ENCODE data around the gene THSD7A.

The THSD7A gene

DNA sequence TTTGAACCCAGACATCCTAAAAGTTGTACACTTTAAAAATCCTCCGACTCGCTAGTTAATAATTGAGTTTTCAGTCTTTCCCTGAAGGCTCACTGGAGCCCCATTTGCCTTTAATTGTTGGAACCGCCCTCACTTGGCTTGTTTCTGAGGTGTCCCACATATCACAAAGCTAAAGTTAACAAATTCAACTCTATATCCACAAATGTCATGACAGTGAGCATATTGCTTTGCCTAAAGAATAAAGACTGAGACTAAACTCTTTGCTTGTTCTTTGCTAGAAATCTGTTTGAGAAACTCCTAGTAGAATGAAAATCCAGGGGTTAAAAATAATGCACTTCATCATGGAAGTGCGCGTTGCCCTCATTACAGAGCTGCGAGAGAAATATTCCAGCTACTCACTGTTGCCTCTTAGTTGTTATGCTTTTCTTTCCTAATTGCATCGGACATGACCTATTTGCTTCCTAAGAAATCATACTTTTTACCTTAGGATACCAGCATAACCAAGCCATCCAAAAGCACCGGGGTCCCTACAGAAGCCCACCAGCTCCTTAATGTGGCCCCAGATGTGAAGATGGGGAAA is 752 bp downstream of the THSD7A start:
- Mint-ChIP-seq H3K4me1 (ENCODE audit: low read depth) (peaks cover 13% of the 10 kb centered on the region), H3K9me3 (ENCODE audit: low read depth) (no peaks in the 10 kb centered on the region), H3K4me3 (peak overlapping the region; percentile 42), H3K36me3 (no peaks in the 10 kb centered on the region), H3K27me3 (peaks cover 18% of the 10 kb centered on the region), H3K27ac (no peak overlapping the region)

DNA sequence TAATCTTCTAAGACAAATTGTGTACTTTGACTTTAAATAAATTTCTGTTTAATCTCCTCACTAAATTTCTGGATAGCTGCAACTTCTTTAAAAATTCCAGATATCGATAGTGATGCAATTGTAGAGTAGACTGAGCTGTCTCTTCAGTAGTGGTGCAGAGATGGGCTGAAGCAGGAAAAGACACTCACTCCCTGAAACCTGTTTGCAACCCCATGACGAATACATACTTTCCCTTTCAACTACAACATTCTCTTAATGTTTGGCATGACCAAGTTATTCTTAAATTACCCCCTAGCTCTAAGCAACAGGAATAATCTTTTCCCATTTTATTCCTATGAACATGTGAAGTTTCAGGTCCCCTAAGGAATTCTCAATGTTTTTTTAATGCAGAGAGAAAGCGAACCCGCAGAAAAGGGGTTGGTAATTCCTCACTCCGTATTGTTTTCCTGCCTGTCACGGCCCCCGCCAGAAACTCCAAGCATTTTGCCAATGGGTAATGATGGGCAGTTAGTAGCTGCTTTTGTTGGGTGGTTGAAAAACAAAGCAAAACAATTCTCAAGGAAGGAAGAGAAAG is 1.3 kb downstream of the THSD7A start:
- Mint-ChIP-seq H3K36me3 (no peaks in the 10 kb centered on the region), H3K4me3 (peak overlapping the region; percentile 8), H3K27ac (no peak overlapping the region), H3K4me1 (ENCODE audit: low read depth) (peaks cover 13% of the 10 kb centered on the region), H3K27me3 (peaks cover 18% of the 10 kb centered on the region), H3K9me3 (ENCODE audit: low read depth) (no peaks in the 10 kb centered on the region)

DNA sequence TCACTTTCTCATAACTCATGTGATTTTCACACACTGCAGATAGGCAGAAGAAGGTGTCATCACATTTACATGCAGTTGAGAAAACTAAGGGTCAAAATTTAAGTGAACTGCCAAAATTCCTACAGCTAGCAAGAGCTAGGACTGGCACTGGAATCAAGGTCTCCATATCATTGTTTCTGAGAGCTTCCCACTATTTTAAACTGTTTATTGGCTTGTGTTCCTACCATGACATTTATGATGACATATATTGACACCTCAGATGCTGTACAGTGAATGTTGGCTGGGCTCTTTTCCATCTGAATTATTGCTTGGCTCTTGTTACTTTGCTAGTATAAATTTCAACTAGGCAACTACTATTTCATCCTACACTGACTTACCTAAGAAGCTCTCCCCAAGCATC is 2.0 kb downstream of the THSD7A start:
- Mint-ChIP-seq H3K4me1 (ENCODE audit: low read depth) (peaks cover 13% of the 10 kb centered on the region), H3K36me3 (no peaks in the 10 kb centered on the region), H3K9me3 (ENCODE audit: low read depth) (no peaks in the 10 kb centered on the region), H3K4me3 (no peak overlapping the region), H3K27ac (no peak overlapping the region), H3K27me3 (peaks cover 18% of the 10 kb centered on the region)

DNA sequence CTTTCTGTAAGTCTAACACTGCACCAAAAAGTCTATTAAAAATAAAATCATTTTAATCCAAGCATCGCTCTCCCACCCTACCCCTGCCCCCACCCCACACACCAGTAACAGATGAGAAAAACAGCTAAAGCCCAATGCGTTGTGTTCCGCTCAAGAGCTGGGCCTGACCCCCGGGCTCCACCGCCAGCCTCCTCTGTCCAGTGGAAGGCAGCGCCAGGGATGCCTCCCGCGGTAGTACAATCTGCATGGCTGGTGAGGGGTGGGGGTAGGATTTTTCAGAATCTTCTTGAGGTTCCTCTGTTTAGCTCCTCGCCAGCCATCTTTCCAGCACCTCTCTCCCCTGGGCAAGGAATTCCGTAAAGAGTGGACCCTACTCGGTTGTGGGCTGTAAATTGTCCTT is 12.1 kb downstream of the THSD7A start:
- no peak overlapping the region for H3K4me3 Mint-ChIP-seq
- H3K27ac Mint-ChIP-seq, result no peak overlapping the region
- H3K27me3 Mint-ChIP-seq, result no peaks in the 10 kb centered on the region
- no peaks in the 10 kb centered on the region for H3K36me3 Mint-ChIP-seq
- no peaks in the 10 kb centered on the region for H3K4me1 Mint-ChIP-seq (ENCODE audit: low read depth)
- no peaks in the 10 kb centered on the region for H3K9me3 Mint-ChIP-seq (ENCODE audit: low read depth)

DNA sequence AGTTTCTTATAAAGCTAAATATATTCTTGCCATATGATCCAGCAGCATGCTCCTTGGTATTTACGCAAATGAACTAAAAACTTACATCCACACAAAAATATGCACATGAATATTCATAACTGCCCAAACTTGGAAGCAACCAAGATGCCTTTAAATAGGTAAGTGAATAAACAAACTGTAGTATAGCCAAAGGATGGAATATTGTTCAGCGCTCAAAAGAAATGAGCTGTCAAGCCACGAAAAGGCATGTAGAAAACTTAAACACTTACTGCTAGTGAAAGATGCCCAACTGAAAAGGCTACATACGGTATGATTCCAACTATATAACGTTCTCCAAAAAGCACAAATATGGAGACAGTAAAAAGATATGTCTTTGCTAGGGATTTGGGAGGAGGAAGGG is 12.7 kb downstream of the THSD7A start:
- Mint-ChIP-seq H3K36me3 (no peaks in the 10 kb centered on the region), H3K27me3 (no peaks in the 10 kb centered on the region), H3K4me1 (ENCODE audit: low read depth) (no peaks in the 10 kb centered on the region), H3K27ac (no peak overlapping the region), H3K9me3 (ENCODE audit: low read depth) (no peaks in the 10 kb centered on the region), H3K4me3 (no peak overlapping the region)

DNA sequence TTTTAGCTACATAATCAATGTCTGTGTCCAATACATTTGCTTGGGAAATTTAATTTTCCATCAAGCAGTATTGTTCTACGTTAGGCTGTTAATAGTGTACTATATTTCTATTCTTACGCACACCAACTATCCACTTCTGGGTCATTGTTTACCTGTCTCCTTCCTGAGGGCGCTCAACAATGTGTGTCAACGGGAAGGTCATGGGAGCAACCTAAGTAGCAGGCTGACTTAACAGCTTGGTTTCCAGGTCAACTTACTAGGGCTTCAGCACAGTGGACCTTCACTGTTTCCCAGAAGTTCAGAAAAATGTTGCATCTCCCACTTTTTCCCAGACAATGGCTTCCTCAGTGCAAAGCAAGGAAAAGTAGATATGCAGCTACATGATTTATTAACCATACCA is 13.7 kb downstream of the THSD7A start:
- no peak overlapping the region for H3K27ac Mint-ChIP-seq
- H3K27me3 Mint-ChIP-seq, result no peaks in the 10 kb centered on the region
- H3K9me3 Mint-ChIP-seq (ENCODE audit: low read depth), result no peaks in the 10 kb centered on the region

DNA sequence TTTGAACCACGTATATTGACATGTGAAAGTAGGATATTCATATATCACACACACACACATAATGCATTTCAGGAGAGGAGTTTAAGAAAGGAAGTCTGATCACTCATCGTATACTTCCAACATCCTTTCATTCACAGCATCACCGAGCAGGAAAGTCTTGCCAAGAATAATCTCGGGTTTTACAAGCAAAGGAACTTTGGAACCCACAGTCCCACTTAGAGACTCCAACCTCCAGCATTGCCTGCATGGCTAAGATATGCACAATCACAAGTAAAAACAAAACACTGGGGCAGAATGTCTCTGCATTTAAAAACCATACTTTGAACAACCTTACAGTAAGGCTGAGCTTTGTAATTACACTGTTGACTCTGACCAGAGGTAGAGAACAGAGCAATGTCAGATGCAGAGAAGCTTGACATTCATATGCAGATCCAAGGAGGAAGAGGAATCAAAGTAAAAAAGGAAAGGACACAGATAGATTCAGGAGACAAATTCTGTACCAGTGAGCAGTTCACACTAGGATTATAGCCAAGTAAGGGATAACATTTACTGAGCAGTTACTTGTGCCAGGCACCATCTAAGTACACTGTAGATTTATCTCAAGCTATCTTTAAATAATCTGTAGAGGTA is 14.8 kb downstream of the THSD7A start:
- Mint-ChIP-seq H3K4me3 (no peak overlapping the region), H3K9me3 (ENCODE audit: low read depth) (no peaks in the 10 kb centered on the region), H3K27ac (no peak overlapping the region), H3K4me1 (ENCODE audit: low read depth) (no peaks in the 10 kb centered on the region), H3K36me3 (no peaks in the 10 kb centered on the region), H3K27me3 (no peaks in the 10 kb centered on the region)

More for the DNA sequence above, 13.7 kb downstream of the THSD7A start:
- no peaks in the 10 kb centered on the region for H3K4me1 Mint-ChIP-seq (ENCODE audit: low read depth)
- H3K36me3 Mint-ChIP-seq, result no peaks in the 10 kb centered on the region
- no peak overlapping the region for H3K4me3 Mint-ChIP-seq

DNA sequence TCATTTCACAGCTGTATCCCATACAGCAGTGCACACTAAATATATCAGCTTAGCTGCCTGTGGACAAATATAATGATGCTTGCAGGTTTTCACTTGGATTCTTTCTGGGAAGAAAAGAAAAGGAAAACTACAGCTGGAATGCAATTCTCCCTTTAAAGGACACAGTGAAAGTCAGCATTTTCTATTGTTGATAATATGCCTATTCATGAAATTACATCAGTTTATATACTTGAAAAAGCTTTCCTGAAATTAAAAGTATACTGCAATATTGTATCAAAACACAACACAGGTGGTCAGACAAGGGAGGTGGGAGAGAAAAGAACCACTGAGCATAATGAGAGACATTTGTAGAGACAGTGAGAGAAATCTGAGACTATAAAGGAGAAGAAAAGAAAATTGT is 20.3 kb downstream of the THSD7A start:
- H3K4me1 Mint-ChIP-seq (ENCODE audit: low read depth), result no peaks in the 10 kb centered on the region
- H3K9me3 Mint-ChIP-seq (ENCODE audit: low read depth), result no peaks in the 10 kb centered on the region
- H3K27ac Mint-ChIP-seq, result no peak overlapping the region
- H3K36me3 Mint-ChIP-seq, result no peaks in the 10 kb centered on the region
- H3K4me3 Mint-ChIP-seq, result no peak overlapping the region
- no peaks in the 10 kb centered on the region for H3K27me3 Mint-ChIP-seq

DNA sequence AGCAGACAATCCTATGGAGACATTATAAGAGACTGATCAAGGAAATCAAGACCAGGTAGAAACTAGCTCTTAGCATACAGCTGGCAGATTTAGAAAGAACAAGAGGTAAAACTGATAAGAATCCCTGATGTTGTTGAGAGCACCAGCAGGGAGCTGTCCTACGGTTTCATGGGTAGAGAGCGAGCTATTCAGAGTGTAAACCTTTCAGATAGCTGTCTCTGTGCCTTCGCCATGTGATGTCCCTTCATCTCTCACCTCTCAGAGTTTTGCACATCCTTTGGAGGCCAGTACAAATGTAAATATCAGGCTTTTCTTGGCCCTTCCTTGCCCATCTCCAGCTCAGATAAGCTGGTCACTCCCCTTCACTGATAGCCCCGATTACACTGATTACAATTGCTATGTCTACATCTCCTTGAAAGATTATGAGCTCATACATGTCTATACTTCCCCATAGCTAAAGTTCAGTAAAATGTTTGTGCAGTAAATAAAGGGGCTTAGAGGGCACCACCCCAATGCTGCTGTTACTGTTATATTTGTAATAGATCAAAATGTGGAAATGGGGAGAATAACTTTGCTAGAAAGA is 21.9 kb downstream of the THSD7A start:
- Mint-ChIP-seq H3K27me3 (no peaks in the 10 kb centered on the region), H3K36me3 (no peaks in the 10 kb centered on the region), H3K27ac (no peak overlapping the region), H3K9me3 (ENCODE audit: low read depth) (no peaks in the 10 kb centered on the region), H3K4me1 (ENCODE audit: low read depth) (no peaks in the 10 kb centered on the region), H3K4me3 (no peak overlapping the region)

DNA sequence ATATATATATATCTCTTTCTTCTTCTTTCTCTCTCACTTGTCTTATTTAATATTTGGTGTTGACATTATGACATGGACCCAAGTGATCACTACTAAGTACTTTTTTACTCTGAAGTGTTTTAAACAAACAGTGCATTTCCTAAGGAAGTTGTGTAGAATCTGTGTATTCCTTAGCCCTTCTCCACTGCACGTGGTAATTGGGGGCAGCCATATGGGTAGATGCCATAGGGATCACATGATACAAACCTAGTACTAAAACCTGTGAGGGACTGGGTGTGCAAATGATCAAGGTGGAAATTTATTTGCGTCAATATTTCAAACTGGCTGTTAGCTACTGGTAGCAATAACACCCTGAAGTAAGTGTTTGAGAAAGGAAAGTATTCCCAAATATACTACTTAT is 25.0 kb downstream of the THSD7A start:
- no peaks in the 10 kb centered on the region for H3K4me1 Mint-ChIP-seq (ENCODE audit: low read depth)
- no peak overlapping the region for H3K4me3 Mint-ChIP-seq
- no peak overlapping the region for H3K27ac Mint-ChIP-seq

DNA sequence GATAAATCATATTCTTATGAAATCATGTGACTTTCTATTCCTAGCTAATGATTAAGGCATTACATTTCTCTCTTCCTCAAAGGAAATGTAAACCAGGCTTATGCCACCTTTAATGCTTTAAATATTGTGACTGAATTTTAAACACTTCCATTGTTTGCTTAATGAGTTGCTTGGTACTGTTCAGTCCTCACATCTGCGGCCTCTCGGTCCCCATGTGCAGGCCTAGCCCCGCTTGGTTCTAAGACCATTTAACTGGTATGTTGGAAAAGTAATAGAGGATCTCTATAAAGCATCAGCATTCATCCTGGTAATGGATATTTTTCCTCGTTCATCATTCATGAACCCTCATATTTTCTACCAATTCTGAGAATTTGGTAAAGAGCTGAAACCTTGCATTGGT is 27.4 kb downstream of the THSD7A start:
- Mint-ChIP-seq H3K4me3 (no peak overlapping the region), H3K9me3 (ENCODE audit: low read depth) (no peaks in the 10 kb centered on the region), H3K27ac (no peak overlapping the region), H3K4me1 (ENCODE audit: low read depth) (no peaks in the 10 kb centered on the region), H3K27me3 (no peaks in the 10 kb centered on the region), H3K36me3 (no peaks in the 10 kb centered on the region)

More for the DNA sequence above, 25.0 kb downstream of the THSD7A start:
- Mint-ChIP-seq H3K27me3 (no peaks in the 10 kb centered on the region), H3K9me3 (ENCODE audit: low read depth) (no peaks in the 10 kb centered on the region), H3K36me3 (no peaks in the 10 kb centered on the region)

DNA sequence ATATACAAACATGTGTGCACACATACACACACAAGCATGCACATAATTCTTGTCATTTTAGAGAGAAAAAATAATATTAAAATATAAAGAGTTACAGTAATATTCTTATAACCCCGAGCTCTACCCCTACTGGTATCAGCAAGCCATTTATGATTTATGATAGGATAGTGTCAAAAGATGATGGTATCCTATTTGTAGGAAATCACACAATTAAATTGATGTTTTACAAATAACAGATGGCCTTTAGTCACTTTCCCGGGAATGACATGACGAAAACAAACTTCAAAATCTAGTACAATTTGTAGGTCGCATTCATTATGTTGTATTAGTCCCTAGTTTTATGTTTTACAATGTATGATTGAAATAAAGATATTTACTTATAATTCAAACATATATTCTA is 36.8 kb downstream of the THSD7A start:
- no peak overlapping the region for H3K4me3 Mint-ChIP-seq
- H3K9me3 Mint-ChIP-seq (ENCODE audit: low read depth), result no peaks in the 10 kb centered on the region
- H3K36me3 Mint-ChIP-seq, result no peaks in the 10 kb centered on the region
- no peaks in the 10 kb centered on the region for H3K27me3 Mint-ChIP-seq
- H3K4me1 Mint-ChIP-seq (ENCODE audit: low read depth), result no peaks in the 10 kb centered on the region
- no peak overlapping the region for H3K27ac Mint-ChIP-seq

DNA sequence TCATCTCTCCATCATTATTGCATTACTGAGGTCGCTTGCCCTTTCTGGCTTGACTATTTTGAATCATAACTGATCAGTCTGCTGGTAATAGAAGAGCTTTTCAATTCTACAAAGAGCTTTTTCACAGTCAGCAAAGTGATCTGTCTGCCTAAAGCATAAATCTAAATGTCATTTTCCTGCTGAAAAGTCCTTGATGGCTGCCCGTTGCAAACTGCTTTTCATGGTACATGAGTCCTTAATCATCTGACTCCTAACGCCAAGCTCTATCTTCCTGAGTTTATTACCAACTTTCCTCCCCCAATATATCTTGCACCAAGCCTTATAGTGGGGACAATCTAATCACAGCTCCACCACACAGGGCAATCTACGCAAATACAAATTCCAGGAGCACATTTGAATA is 39.8 kb downstream of the THSD7A start:
- Mint-ChIP-seq H3K4me3 (no peak overlapping the region), H3K9me3 (ENCODE audit: low read depth) (no peaks in the 10 kb centered on the region), H3K27me3 (no peaks in the 10 kb centered on the region), H3K36me3 (no peaks in the 10 kb centered on the region), H3K4me1 (ENCODE audit: low read depth) (no peaks in the 10 kb centered on the region), H3K27ac (no peak overlapping the region)

DNA sequence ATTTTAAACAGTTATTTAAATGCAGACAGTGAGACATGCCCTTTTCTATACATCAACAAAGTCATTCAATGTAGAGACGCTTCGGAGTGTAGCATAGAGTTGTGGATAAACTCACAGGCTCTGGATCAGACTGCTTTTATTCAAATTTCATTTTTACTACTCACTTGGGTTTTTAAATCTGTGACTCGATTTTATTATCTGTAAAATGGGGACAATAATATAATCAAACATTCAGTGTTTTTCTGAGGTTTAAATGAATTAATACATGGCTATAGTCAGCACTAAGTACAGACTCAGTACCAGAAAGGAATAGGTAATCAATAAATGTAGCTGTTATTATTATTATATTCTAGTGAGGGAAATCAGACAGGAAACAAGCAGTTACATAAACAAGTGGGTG is 43.4 kb downstream of the THSD7A start:
- Mint-ChIP-seq H3K9me3 (ENCODE audit: low read depth) (no peaks in the 10 kb centered on the region), H3K4me3 (no peak overlapping the region), H3K27me3 (no peaks in the 10 kb centered on the region), H3K36me3 (no peaks in the 10 kb centered on the region), H3K4me1 (ENCODE audit: low read depth) (no peaks in the 10 kb centered on the region), H3K27ac (no peak overlapping the region)

DNA sequence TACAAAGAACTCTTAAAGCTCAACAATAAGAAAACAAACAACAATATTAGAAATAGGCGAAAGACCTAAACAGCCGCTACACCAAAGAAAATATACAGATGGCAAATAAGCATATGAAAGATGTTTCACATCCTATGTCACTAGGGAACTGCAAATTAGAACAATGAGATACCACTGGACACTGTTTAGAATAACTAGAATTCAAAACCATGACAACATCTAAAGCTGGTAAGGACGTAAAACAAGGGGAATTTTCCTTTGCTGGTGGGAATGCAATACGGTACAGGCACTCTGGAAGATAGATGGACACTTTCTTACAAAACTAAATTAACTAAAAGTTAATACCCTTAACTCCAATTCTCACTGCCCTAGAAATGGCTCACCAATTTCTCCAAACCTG is 44.5 kb downstream of the THSD7A start:
- H3K4me3 Mint-ChIP-seq, result no peak overlapping the region
- no peaks in the 10 kb centered on the region for H3K36me3 Mint-ChIP-seq
- no peaks in the 10 kb centered on the region for H3K9me3 Mint-ChIP-seq (ENCODE audit: low read depth)
- no peaks in the 10 kb centered on the region for H3K27me3 Mint-ChIP-seq
- no peak overlapping the region for H3K27ac Mint-ChIP-seq
- no peaks in the 10 kb centered on the region for H3K4me1 Mint-ChIP-seq (ENCODE audit: low read depth)

DNA sequence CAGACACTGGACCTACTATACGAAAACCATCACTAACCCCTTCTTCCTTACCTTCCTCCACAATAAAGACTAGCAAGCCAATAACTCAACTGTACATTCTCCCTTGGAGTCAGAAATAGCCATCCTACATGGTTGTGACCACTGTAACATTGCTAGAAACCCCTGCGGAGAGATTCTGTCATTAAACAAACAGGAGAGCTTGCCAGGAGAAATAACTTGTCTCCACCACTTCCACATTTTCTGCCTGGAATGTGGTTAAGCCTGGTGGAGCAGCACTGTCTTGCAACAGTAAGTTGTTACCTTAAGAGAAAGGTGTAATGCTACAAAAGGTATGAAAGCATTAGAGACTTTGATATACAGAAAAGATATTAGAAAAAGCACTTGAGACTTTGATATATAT is 45.8 kb downstream of the THSD7A start:
- no peaks in the 10 kb centered on the region for H3K36me3 Mint-ChIP-seq
- no peaks in the 10 kb centered on the region for H3K27me3 Mint-ChIP-seq
- H3K4me3 Mint-ChIP-seq, result no peak overlapping the region
- H3K27ac Mint-ChIP-seq, result no peak overlapping the region
- no peaks in the 10 kb centered on the region for H3K9me3 Mint-ChIP-seq (ENCODE audit: low read depth)
- H3K4me1 Mint-ChIP-seq (ENCODE audit: low read depth), result no peaks in the 10 kb centered on the region
